ENCODE results near the gene HOGA1.

Gene HOGA1

DNA sequence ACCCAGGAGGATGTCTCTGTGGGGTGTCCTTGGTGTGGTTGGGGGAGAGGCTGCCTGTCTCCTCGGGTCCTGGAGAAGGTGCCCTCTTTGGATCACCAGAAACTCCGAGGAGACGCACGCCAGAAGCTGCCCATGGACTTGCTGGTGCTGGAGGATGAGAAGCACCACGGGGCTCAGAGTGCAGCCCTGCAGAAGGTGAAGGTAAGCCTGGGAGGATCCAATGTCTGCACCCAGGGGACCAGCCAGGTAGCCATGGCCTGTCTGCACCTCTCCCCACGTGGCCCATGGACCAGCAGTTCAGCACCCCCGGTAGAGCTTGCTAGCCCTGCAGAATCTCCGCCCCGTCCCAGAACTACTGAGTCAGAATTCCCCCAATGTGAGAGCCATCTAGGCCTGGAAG lies 6.5 kb upstream of the HOGA1 start:
- Mint-ChIP-seq H3K36me3 (ENCODE audit: insufficient read depth) (no peaks in the 10 kb centered on the region), H3K9me3 (no peaks in the 10 kb centered on the region), H3K4me1 (peaks cover 6% of the 10 kb centered on the region), H3K27ac (ENCODE audit: low read depth) (no peak overlapping the region), H3K4me3 (no peak overlapping the region), H3K27me3 (no peaks in the 10 kb centered on the region)
- no peak for ATAC-seq (replicated peaks; ENCODE audit: extremely low read depth, poor library complexity, severe bottlenecking)
- no peak for DNase-seq (ENCODE audit: low spot score in 2 of 2)

DNA sequence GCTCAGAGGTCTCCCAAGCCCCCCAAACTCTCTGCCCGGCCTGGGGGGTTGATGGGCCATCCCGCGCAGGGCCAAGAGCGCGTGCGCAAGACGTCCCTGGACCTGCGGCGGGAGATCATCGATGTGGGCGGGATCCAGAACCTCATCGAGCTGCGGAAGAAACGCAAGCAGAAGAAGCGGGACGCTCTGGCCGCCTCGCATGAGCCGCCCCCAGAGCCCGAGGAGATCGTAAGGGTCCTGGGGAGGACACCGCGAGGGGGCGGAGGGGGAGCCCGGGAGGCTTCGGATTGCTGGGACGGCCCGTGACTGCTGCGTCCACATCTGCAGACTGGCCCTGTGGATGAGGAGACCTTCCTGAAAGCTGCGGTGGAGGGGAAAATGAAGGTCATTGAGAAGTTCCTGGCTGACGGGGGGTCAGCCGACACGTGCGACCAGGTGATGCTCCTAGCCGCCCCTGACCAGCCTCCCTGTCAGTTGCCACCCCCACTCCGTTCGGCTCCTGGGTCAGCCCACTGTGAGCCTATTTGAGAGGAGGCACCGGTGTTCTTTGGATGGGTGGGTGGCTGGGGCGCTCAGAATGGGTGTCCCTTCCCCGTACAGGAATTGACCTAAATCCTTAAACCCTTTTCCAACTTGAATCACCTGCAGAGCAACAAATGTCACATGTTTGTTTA lies 5.9 kb upstream of the HOGA1 start:
- Mint-ChIP-seq H3K27me3 (no peaks in the 10 kb centered on the region), H3K9me3 (no peaks in the 10 kb centered on the region), H3K27ac (ENCODE audit: low read depth) (no peak overlapping the region), H3K4me3 (no peak overlapping the region), H3K36me3 (ENCODE audit: insufficient read depth) (no peaks in the 10 kb centered on the region), H3K4me1 (peaks cover 6% of the 10 kb centered on the region)
- ATAC-seq (replicated peaks; ENCODE audit: extremely low read depth, poor library complexity, severe bottlenecking): no peak
- DNase-seq (ENCODE audit: low spot score in 2 of 2): no peak

DNA sequence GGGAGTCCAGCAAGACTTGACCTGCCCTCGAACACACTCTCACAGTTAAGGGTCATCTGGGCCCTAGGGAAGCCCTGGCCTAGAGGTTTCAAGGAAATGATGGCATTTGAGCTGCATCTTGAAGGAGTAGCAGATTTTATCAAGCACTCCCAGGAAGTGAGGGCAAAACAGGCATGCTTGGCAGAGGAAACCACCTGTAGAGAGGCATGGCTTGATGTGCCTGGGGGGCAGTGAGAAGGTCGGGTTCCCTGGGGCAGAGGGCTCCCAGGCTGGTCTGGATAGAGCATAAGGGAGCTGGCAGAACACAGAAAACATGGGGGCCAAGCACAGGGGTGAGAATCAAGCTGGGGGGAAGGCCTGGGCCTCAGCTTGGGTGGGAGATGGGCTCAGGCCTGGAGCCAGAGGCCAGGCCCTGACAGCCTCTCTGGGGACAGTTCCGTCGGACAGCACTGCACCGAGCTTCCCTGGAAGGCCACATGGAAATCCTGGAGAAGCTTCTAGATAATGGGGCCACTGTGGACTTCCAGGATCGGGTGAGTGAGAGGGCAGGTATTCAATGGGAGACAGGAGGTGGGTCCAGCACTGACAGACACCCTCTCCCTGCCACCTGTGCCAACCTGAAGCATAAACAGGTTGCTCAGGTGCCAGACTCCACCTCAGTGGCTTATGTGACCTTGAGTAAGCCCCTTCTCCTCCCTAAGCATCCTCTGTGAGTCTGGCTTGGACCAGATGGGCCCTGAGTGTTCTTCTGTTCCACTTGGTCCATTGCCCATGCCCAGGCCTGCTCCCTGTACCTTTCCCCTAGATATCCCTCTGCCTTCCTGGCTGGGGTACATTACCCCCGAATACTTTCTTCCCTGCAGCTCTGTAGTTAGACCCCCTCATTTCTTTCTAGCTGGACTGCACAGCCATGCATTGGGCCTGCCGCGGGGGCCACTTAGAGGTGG lies 3.5 kb upstream of the HOGA1 start:
- no peak for DNase-seq (ENCODE audit: low spot score in 2 of 2)
- no peaks in the 10 kb centered on the region for H3K27me3 Mint-ChIP-seq
- no peaks in the 10 kb centered on the region for H3K36me3 Mint-ChIP-seq (ENCODE audit: insufficient read depth)
- peaks cover 6% of the 10 kb centered on the region for H3K4me1 Mint-ChIP-seq
- no peaks in the 10 kb centered on the region for H3K9me3 Mint-ChIP-seq
- H3K27ac Mint-ChIP-seq (ENCODE audit: low read depth): no peak overlapping the region
- no peak overlapping the region for H3K4me3 Mint-ChIP-seq
- no peak for ATAC-seq (replicated peaks; ENCODE audit: extremely low read depth, poor library complexity, severe bottlenecking)

GRCh38 chr10:97582169-97582568 lies 2.0 kb upstream of the HOGA1 start:
- no peaks in the 10 kb centered on the region for H3K36me3 Mint-ChIP-seq (ENCODE audit: insufficient read depth)
- peaks cover 6% of the 10 kb centered on the region for H3K4me1 Mint-ChIP-seq
- ATAC-seq (replicated peaks; ENCODE audit: extremely low read depth, poor library complexity, severe bottlenecking): no peak
- no peaks in the 10 kb centered on the region for H3K9me3 Mint-ChIP-seq
- DNase-seq (ENCODE audit: low spot score in 2 of 2): no peak
- H3K4me3 Mint-ChIP-seq: no peak overlapping the region
- no peak overlapping the region for H3K27ac Mint-ChIP-seq (ENCODE audit: low read depth)
- no peaks in the 10 kb centered on the region for H3K27me3 Mint-ChIP-seq

DNA sequence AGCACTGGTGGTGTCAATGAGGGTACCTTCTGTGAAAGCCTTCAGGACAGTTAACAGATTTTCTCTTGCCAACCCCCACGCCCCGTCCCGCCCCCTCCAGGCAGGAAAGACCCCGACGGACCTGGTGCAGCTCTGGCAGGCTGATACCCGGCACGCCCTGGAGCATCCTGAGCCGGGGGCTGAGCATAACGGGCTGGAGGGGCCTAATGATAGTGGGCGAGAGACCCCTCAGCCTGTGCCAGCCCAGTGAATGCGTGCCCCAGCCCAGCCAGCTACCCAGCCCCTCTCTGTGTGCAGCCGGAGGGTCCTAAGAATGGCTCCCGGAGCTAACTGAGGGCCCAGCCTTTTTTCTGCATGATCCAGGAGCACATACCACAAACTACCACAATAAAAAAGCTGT lies 713 bp upstream of the HOGA1 start:
- Mint-ChIP-seq H3K4me1 (peaks cover 6% of the 10 kb centered on the region), H3K27me3 (no peaks in the 10 kb centered on the region), H3K9me3 (no peaks in the 10 kb centered on the region), H3K36me3 (ENCODE audit: insufficient read depth) (no peaks in the 10 kb centered on the region), H3K27ac (ENCODE audit: low read depth) (no peak overlapping the region), H3K4me3 (no peak overlapping the region)
- DNase-seq (ENCODE audit: low spot score in 2 of 2) (no peak), ATAC-seq (replicated peaks; ENCODE audit: extremely low read depth, poor library complexity, severe bottlenecking) (no peak)

GRCh38 chr10:97584798-97585438 lies 729 bp downstream of the HOGA1 start:
- ATAC-seq (replicated peaks; ENCODE audit: extremely low read depth, poor library complexity, severe bottlenecking) (no peak), DNase-seq (ENCODE audit: low spot score in 2 of 2) (no peak)

GRCh38 chr10:97585439-97585811 lies 1.2 kb downstream of the HOGA1 start:
- no peak for ATAC-seq (replicated peaks; ENCODE audit: extremely low read depth, poor library complexity, severe bottlenecking)
- peaks cover 3% of the 10 kb centered on the region for H3K36me3 Mint-ChIP-seq (ENCODE audit: insufficient read depth)
- DNase-seq (ENCODE audit: low spot score in 2 of 2): no peak
- no peak overlapping the region for H3K4me3 Mint-ChIP-seq
- peaks cover 6% of the 10 kb centered on the region for H3K4me1 Mint-ChIP-seq
- H3K9me3 Mint-ChIP-seq: no peaks in the 10 kb centered on the region
- no peaks in the 10 kb centered on the region for H3K27me3 Mint-ChIP-seq
- H3K27ac Mint-ChIP-seq (ENCODE audit: low read depth): no peak overlapping the region

More at GRCh38 chr10:97584798-97585438, 729 bp downstream of the HOGA1 start:
- no peaks in the 10 kb centered on the region for H3K27me3 Mint-ChIP-seq
- peaks cover 6% of the 10 kb centered on the region for H3K4me1 Mint-ChIP-seq
- H3K9me3 Mint-ChIP-seq: no peaks in the 10 kb centered on the region
- no peak overlapping the region for H3K27ac Mint-ChIP-seq (ENCODE audit: low read depth)
- no peak overlapping the region for H3K4me3 Mint-ChIP-seq
- peaks cover 3% of the 10 kb centered on the region for H3K36me3 Mint-ChIP-seq (ENCODE audit: insufficient read depth)

GRCh38 chr10:97587183-97587582 lies 3.0 kb downstream of the HOGA1 start:
- DNase-seq (ENCODE audit: low spot score in 2 of 2) (no peak), ATAC-seq (replicated peaks; ENCODE audit: extremely low read depth, poor library complexity, severe bottlenecking) (no peak)
- Mint-ChIP-seq H3K4me3 (no peak overlapping the region), H3K36me3 (ENCODE audit: insufficient read depth) (peaks cover 5% of the 10 kb centered on the region), H3K9me3 (no peaks in the 10 kb centered on the region), H3K27ac (ENCODE audit: low read depth) (no peak overlapping the region), H3K4me1 (peaks cover 9% of the 10 kb centered on the region), H3K27me3 (no peaks in the 10 kb centered on the region)

DNA sequence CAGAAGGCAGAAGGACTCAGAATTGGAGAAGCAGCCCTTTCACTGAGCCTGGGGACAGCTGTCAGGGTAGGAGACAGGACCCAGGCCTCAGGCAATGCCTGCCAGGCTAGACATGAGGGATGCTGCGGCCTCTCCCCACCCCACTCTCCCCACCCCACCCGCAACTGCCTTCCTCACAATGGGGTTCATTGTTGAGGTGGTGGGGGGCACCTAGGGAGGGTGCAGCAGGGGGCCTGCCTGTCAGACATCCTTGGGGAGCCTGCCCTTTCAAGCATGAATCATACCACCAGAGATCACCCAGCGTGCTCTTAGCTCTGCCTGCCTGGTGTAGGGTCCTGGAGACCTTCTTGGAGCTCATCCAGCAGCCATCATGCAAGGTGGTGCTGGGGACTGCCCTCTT lies 5.3 kb downstream of the HOGA1 start, which contains the start of gene C10orf62:
Gene C10orf62, plus strand, starts transcription at position 243 of the 400 bp plus-strand sequence. CDS start 177 bp downstream, outside the sequence.
- DNase-seq (ENCODE audit: low spot score in 2 of 2) (no peak), ATAC-seq (replicated peaks; ENCODE audit: extremely low read depth, poor library complexity, severe bottlenecking) (no peak)
- Mint-ChIP-seq H3K27ac (ENCODE audit: low read depth) (peak within 1 kb of the TSS; percentile 59), H3K4me1 (peaks cover 9% of the 10 kb centered on the region), H3K36me3 (ENCODE audit: insufficient read depth) (peaks cover 5% of the 10 kb centered on the region), H3K4me3 (peak within 1 kb of the TSS; percentile 31), H3K9me3 (no peaks in the 10 kb centered on the region), H3K27me3 (no peaks in the 10 kb centered on the region)

- H3K27ac Mint-ChIP-seq (ENCODE audit: low read depth): no peak overlapping the region
These were observed 6.0 kb downstream of the HOGA1 start for GRCh38 chr10:97590082-97590747.

GRCh38 chr10:97590748-97591495 lies 6.7 kb downstream of the HOGA1 start:
- no peaks in the 10 kb centered on the region for H3K27me3 Mint-ChIP-seq
- no peak for DNase-seq (ENCODE audit: low spot score in 2 of 2)
- ATAC-seq (replicated peaks; ENCODE audit: extremely low read depth, poor library complexity, severe bottlenecking): no peak
- H3K27ac Mint-ChIP-seq (ENCODE audit: low read depth): no peak overlapping the region
- H3K4me1 Mint-ChIP-seq: peaks cover 9% of the 10 kb centered on the region
- peaks cover 5% of the 10 kb centered on the region for H3K36me3 Mint-ChIP-seq (ENCODE audit: insufficient read depth)
- peak overlapping the region; percentile 31 for H3K4me3 Mint-ChIP-seq
- no peaks in the 10 kb centered on the region for H3K9me3 Mint-ChIP-seq

More at GRCh38 chr10:97590082-97590747, 6.0 kb downstream of the HOGA1 start:
- peaks cover 9% of the 10 kb centered on the region for H3K4me1 Mint-ChIP-seq
- ATAC-seq (replicated peaks; ENCODE audit: extremely low read depth, poor library complexity, severe bottlenecking) (peak; percentile 28), DNase-seq (ENCODE audit: low spot score in 2 of 2) (no peak)
- H3K9me3 Mint-ChIP-seq: no peaks in the 10 kb centered on the region
- H3K36me3 Mint-ChIP-seq (ENCODE audit: insufficient read depth): peaks cover 5% of the 10 kb centered on the region
- peak overlapping the region; percentile 31 for H3K4me3 Mint-ChIP-seq
- H3K27me3 Mint-ChIP-seq: no peaks in the 10 kb centered on the region

- ATAC-seq (replicated peaks; ENCODE audit: extremely low read depth, poor library complexity, severe bottlenecking) (no peak), DNase-seq (ENCODE audit: low spot score in 2 of 2) (no peak)
- Mint-ChIP-seq H3K36me3 (ENCODE audit: insufficient read depth) (peaks cover 5% of the 10 kb centered on the region), H3K4me3 (no peak overlapping the region), H3K27ac (ENCODE audit: low read depth) (no peak overlapping the region), H3K27me3 (no peaks in the 10 kb centered on the region), H3K4me1 (peaks cover 9% of the 10 kb centered on the region), H3K9me3 (no peaks in the 10 kb centered on the region)
These were observed 9.2 kb downstream of the HOGA1 start for GRCh38 chr10:97593421-97593820.
